Stomach (tissue), 4 donors: ENCODE data around the gene HILPDA.
"Not testable (repeated sequence)": the region's sequence is repeated elsewhere in the genome, so short reads cannot be mapped to it uniquely, and the experiment has no call there.

Source experiments
- CTCF ChIP-seq, 7 experiments: fragments of 450-650 bp in 4 of 7; fragments of 200-600 bp in 3 of 7; sonication (generic) in 3 of 7; IDR thresholded peaks; one replicate each; pipeline ENCODE4 v1.5.1; 2016 to 2019; ENCODE audit warnings: antibody characterized with exemption in 7 of 7, control low read depth in 2 of 7, mild to moderate bottlenecking in 1 of 7
- POLR2A ChIP-seq, 4 donors: fragments of 450-650 bp; IDR thresholded peaks; one replicate each; pipeline ENCODE4 v1.6.1; 2016; ENCODE audit warnings: antibody characterized with exemption in 4 of 4, control low read depth in 2 of 4, mild to moderate bottlenecking in 1 of 4, moderate library complexity in 1 of 4
- POLR2AphosphoS5 ChIP-seq, 3 donors: sonication (generic); formaldehyde crosslinking; IDR thresholded peaks; one replicate each; pipeline ENCODE4 v1.6.1; 2016; ENCODE audit warnings: antibody characterized with exemption in 3 of 3

DNA sequence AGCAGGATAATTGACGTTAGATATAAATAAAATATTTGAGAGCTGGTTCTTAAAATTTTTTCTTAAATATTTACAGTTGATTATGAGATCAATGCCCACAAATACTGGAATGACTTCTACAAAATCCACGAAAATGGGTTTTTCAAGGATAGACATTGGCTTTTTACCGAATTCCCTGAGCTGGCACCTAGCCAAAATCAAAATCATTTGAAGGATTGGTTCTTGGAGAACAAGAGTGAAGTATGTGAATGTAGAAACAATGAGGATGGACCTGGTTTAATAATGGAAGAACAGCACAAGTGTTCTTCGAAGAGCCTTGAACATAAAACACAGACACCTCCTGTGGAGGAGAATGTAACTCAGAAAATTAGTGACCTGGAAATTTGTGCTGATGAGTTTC, 23.4 kb downstream of the HILPDA start:
- TF ChIP-seq POLR2AphosphoS5, CTCF, POLR2A (IDR thresholded peaks at IDR 0.05): not testable (repeated sequence)
